ENCODE measurements around the gene ZNF665. TPM values are rescaled to one million over a fixed set of nuclear protein-coding genes. Genes with fewer than 3 reads are reported as not detected.
"Not testable (repeated sequence)": the region's sequence is repeated elsewhere in the genome, so short reads cannot be mapped to it uniquely, and the experiment has no call there.

ZNF665 gene
- total and polyA plus RNA-seq, 10 of the 15 experiments (the other 5 are each of a cell fraction or from before 2014, with no cell fraction given), result 0.20 to 3.0 (median 1.4) TPM

- in situ Hi-C loops (cut with MboI); H3K9ac ChIP-seq (ENCODE audit: control insufficient read depth, insufficient read depth, low read length); H3K27ac ChIP-seq (ENCODE audit: control insufficient read depth, insufficient read depth); H3K4me2 ChIP-seq (ENCODE audit: control insufficient read depth, insufficient read depth); H3K4me1 ChIP-seq (ENCODE audit: control insufficient read depth, insufficient read depth, low read length); DNase-seq (ENCODE audit: low read depth, low spot score); H3K36me3 ChIP-seq (ENCODE audit: control insufficient read depth in 2 of 2, insufficient read depth in 2 of 2, low read length in 1 of 2); H2AFZ ChIP-seq (ENCODE audit: control insufficient read depth, low read depth, low read length); POLR2A ChIA-PET; H4K20me1 ChIP-seq (ENCODE audit: control insufficient read depth, insufficient read depth); FAIRE-seq; ATAC-seq; BruUV-seq (replicated peaks); H3K27me3 ChIP-seq (replicated peaks in 1 of 2; ENCODE audit: control insufficient read depth in 2 of 2, insufficient read depth in 2 of 2, low read length in 1 of 2); H3K79me2 ChIP-seq (ENCODE audit: control insufficient read depth, insufficient read depth, low read length); H3K9me3 ChIP-seq (replicated peaks; ENCODE audit: control insufficient read depth, insufficient read depth, low read length); RAD21 ChIA-PET (ENCODE audit: unreplicated experiment); H3K4me3 ChIP-seq; CTCF ChIA-PET; SMC1A ChIA-PET (ENCODE audit: uncharacterized antibody, unreplicated experiment); intact Hi-C loops (cut with micrococcal nuclease; ENCODE audit: unreplicated experiment): not testable (repeated sequence)
- TF ChIP-seq CTCF (IDR thresholded peaks at IDR 0.05 in 2 of 3, conservative IDR thresholded peaks at IDR 0.05 in 1 of 3; ENCODE audit: control insufficient read depth in 2 of 3, extremely low read depth in 1 of 3, insufficient read depth in 1 of 3, low read depth in 3 of 3, low read length in 3 of 3), result 0 out of 6 replicates have a peak, but pooled peaks of 1 of the 3 experiments have one; percentile 6
- WGBS (ENCODE audit: insufficient coverage, insufficient replicate concordance, low lambda C conversion rate, missing lambda C conversion rate), result 95% methylated on average over 13 of the region's 19 CpGs
Measured at GRCh38 chr19:53185155-53185882, 7.8 kb downstream of the ZNF665 start.

- H2AFZ ChIP-seq (ENCODE audit: control insufficient read depth, low read depth, low read length), result no peak overlapping the region
- ChIA-PET SMC1A (ENCODE audit: uncharacterized antibody, unreplicated experiment) (no interaction called here), RAD21 (ENCODE audit: unreplicated experiment) (no interaction called here), POLR2A (no interaction called here), CTCF (no interaction called here)
- no peaks in the 10 kb centered on the region for H3K79me2 ChIP-seq (ENCODE audit: control insufficient read depth, insufficient read depth, low read length)
- H4K20me1 ChIP-seq (ENCODE audit: control insufficient read depth, insufficient read depth), result no peaks in the 10 kb centered on the region
- no peak overlapping the region for H3K4me2 ChIP-seq (ENCODE audit: control insufficient read depth, insufficient read depth)
- H3K4me1 ChIP-seq (ENCODE audit: control insufficient read depth, insufficient read depth, low read length), result no peaks in the 10 kb centered on the region
- H3K4me3 ChIP-seq, result no peak overlapping the region
- FAIRE-seq (no peak), DNase-seq (ENCODE audit: low read depth, low spot score) (no peak), ATAC-seq (no peak)
- in situ Hi-C loops (cut with MboI), result no loop called here
- no peak overlapping the region for H3K9ac ChIP-seq (ENCODE audit: control insufficient read depth, insufficient read depth, low read length)
- no peaks in the 10 kb centered on the region for H3K27me3 ChIP-seq (replicated peaks in 1 of 2; ENCODE audit: control insufficient read depth in 2 of 2, insufficient read depth in 2 of 2, low read length in 1 of 2)
- no peak overlapping the region for H3K27ac ChIP-seq (ENCODE audit: control insufficient read depth, insufficient read depth)
- intact Hi-C loops (cut with micrococcal nuclease; ENCODE audit: unreplicated experiment), result no loop called here
- no peaks in the 10 kb centered on the region; the same call in 1 of the 3 replicates for H3K9me3 ChIP-seq (replicated peaks; ENCODE audit: control insufficient read depth, insufficient read depth, low read length)
- no peaks in the 10 kb centered on the region for H3K36me3 ChIP-seq (ENCODE audit: control insufficient read depth in 2 of 2, insufficient read depth in 2 of 2, low read length in 1 of 2)
- WGBS (ENCODE audit: insufficient coverage, insufficient replicate concordance, low lambda C conversion rate, missing lambda C conversion rate), result 88% methylated on average over 6 of the region's 6 CpGs
- no TSS peak for BruUV-seq (replicated peaks)
- TF ChIP-seq NRF1 (conservative IDR thresholded peaks at IDR 0.05; ENCODE audit: low read depth, low read length) (no peak), SP1 (IDR thresholded peaks at IDR 0.05; ENCODE audit: low read depth, low read length) (no peak), ASH2L (IDR thresholded peaks at IDR 0.05; ENCODE audit: borderline replicate concordance, low read depth) (no peak), SMAD1 (IDR thresholded peaks at IDR 0.05; ENCODE audit: low read depth, partially characterized antibody) (no peak), CTCF (IDR thresholded peaks at IDR 0.05 in 2 of 3, conservative IDR thresholded peaks at IDR 0.05 in 1 of 3; ENCODE audit: control insufficient read depth in 2 of 3, extremely low read depth in 1 of 3, insufficient read depth in 1 of 3, low read depth in 3 of 3, low read length in 3 of 3) (no peak), SMAD5 (IDR thresholded peaks at IDR 0.05; ENCODE audit: low read depth) (no peak), SMARCA5 (IDR thresholded peaks at IDR 0.05) (no peak), IKZF1 (conservative IDR thresholded peaks at IDR 0.05) (no peak)
Measured at GRCh38 chr19:53183146-53183764, 9.9 kb downstream of the ZNF665 start.

Measured in GM12878 (cell line).